ENCODE measurements around the gene FYN.

The FYN gene

DNA sequence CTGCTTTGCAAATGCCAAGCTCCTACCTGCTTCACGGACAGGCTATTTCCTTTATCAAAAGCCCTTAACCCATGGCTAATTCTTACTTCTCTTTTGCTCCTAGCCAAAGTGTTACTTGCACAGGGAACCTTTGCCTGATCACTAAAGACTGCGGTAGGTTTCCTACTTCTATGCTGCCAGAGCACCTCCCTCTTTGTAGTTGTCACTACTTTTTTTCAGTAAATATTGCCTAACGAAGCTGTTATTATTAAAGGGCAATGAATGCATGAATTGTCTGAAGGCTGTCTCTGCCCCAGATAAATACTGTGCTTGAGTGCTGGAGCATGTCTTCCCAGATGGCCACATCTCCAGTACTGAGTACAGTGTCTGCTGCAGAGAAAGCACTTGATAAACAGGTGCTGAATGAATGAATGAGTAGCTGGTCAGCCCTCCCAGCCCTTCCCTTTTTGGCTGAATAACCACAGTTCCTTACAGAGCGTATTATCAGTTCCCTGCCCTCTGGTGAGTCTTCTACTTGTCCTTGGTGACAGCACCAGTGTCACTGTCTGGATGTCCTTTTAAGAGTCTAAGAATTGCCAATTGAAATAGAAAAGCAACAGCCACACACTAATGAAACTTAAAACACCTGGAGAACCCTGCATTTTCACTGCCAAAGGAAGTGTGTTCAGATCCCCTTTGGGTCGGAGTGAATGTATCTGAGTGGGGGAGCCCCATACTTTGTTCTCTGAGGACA is 194.0 kb downstream of the FYN start:
- no peak for TF ChIP-seq CTCF (IDR thresholded peaks at IDR 0.05)

- TF ChIP-seq CTCF (IDR thresholded peaks at IDR 0.05) = no peak
Measured at GRCh38 chr6:111677249-111677990, 195.8 kb downstream of the FYN start.

GRCh38 chr6:111676383-111676782 is 196.9 kb downstream of the FYN start:
- no peak for TF ChIP-seq CTCF (IDR thresholded peaks at IDR 0.05)

GRCh38 chr6:111674883-111675282 is 198.4 kb downstream of the FYN start:
- no peak for TF ChIP-seq CTCF (IDR thresholded peaks at IDR 0.05)

GRCh38 chr6:111674413-111674812 is 198.8 kb downstream of the FYN start:
- TF ChIP-seq CTCF (IDR thresholded peaks at IDR 0.05) = no peak

DNA sequence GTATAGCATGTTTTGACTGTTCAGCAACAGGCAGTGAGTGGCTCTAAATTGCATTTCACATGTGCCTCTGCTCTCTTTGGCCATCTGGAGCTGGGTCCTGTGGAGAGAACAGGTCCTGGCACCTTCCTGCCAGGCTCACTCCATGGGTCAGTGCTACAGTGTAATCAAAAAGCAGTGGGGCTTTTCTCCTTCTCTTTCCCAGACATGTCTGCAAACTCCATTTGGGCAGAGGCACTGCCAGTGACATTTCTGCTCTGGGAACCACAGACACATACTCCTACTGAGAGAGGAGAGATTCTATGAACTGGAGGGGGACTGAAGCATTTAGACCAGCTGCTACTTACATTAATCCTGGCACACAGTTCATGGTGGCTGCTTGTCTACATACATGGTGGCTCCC is 199.3 kb downstream of the FYN start:
- no peak for TF ChIP-seq CTCF (IDR thresholded peaks at IDR 0.05)

- TF ChIP-seq CTCF (IDR thresholded peaks at IDR 0.05) = no peak
Measured at GRCh38 chr6:111673532-111673931, 199.7 kb downstream of the FYN start.

Data from LNCAP (cell line).